Right atrium auricular region (tissue), 2 donors: ENCODE data around the gene DNM3. TPM values are rescaled to one million over a fixed set of nuclear protein-coding genes. Genes with fewer than 3 reads are reported as not detected.

ENCODE experiments used
- DNase-seq: peaks from one replicate; pipeline ENCODE4 v3.0.0-alpha.2; 2019; ENCODE audit warnings: low spot score
- H3K27ac ChIP-seq, 2 donors: fragments of 200-600 bp; sonication (generic); 1 replicate in 1 of 2; 2 replicates in 1 of 2; pipeline ENCODE4 v1.5.1; 2016 to 2019
- H3K27me3 ChIP-seq, 2 donors: fragments of 200-600 bp; sonication (generic); one replicate each; pipeline versions ENCODE4 v1.5.1 to v1.6.0; 2017 to 2019
- H3K36me3 ChIP-seq: fragments of 200-600 bp; sonication (generic); one replicate; pipeline ENCODE4 v1.5.1; 2016
- H3K4me1 ChIP-seq, 2 donors: fragments of 200-600 bp; sonication (generic); one replicate each; pipeline versions ENCODE4 v1.5.1 to v1.6.0; 2017 to 2019
- H3K4me3 ChIP-seq, 2 donors: fragments of 200-600 bp; sonication (generic); 1 replicate in 1 of 2; 2 replicates in 1 of 2; pipeline ENCODE4 v1.5.1; 2017 to 2019; ENCODE audit warnings: mild to moderate bottlenecking in 1 of 2, moderate library complexity in 1 of 2
- H3K9me3 ChIP-seq, 2 donors: fragments of 200-600 bp; sonication (generic); one replicate each; pipeline ENCODE4 v1.5.1; 2019
- total RNA-seq, 2 donors: library from RNA; depleted of rRNA; stranded (reverse); fragments of >200 nt; gene quantifications; one replicate each; pipeline ENCODE4 v1.1.0, GENCODE V29; 2016
- TF ChIP-seq, protein P1 (sequence below), 2 donors: fragments of 200-600 bp; sonication (generic); IDR thresholded peaks; one replicate each; pipeline ENCODE4 v1.5.1; 2019; ENCODE audit warnings: antibody characterized with exemption in 2 of 2

Gene DNM3
- total RNA-seq, 2 donors from 2014 or later: 1.0 to 1.6 TPM

DNA sequence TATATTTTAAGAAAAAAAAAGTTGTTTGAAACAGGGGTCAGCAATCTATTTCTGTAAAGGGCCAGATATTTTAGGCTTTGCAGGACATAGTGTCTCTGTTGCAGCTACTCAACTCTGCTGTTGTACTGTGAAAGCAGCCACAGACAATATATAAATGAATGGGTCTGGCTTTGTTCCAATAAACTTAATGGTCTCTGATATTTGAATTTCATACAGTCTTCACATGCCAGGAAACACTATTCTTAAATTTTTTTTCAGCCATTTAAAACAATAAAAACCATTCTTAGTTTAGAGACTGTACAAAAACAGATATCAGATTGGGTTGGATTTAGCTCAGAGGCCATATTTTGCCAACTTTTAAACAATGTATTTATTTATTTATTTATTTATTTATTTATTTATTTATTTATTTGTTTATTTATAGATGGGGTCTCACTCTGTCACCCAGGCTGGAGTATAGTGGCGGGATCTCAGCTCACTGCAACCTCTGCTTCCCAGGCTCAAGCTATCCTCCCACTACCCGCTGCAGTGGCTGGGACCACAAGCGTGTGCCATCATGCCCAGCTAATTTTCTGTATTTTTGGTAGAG is 102.8 kb downstream of the DNM3 start:
- Histone ChIP-seq H3K27ac (no peak overlapping the region), H3K36me3 (no peaks in the 10 kb centered on the region), H3K4me3 (no peak overlapping the region), H3K27me3 (no peaks in the 10 kb centered on the region), H3K4me1 (no peaks in the 10 kb centered on the region), H3K9me3 (no peaks in the 10 kb centered on the region)
- TF ChIP-seq, protein P1, sequence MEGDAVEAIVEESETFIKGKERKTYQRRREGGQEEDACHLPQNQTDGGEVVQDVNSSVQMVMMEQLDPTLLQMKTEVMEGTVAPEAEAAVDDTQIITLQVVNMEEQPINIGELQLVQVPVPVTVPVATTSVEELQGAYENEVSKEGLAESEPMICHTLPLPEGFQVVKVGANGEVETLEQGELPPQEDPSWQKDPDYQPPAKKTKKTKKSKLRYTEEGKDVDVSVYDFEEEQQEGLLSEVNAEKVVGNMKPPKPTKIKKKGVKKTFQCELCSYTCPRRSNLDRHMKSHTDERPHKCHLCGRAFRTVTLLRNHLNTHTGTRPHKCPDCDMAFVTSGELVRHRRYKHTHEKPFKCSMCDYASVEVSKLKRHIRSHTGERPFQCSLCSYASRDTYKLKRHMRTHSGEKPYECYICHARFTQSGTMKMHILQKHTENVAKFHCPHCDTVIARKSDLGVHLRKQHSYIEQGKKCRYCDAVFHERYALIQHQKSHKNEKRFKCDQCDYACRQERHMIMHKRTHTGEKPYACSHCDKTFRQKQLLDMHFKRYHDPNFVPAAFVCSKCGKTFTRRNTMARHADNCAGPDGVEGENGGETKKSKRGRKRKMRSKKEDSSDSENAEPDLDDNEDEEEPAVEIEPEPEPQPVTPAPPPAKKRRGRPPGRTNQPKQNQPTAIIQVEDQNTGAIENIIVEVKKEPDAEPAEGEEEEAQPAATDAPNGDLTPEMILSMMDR (IDR thresholded peaks at IDR 0.05): no peak
- no peak for DNase-seq

DNA sequence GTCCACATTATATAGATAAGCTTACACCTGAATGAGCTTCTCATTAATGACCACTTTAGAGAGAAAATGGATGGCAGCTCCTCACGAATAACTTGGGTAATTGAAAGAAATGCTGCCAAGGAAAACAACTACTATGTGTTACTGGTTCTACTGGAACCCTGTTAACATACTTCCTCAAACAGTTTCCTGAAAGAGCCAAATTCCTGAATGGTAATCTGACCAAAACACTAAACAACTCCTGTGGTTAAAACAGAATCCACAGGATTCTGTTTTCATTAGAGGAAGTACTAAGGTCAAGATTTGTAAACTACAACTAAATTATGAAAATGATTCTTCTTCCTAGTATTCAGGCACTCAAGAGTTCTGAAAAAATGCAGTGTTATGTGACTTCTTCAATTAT is 107.2 kb downstream of the DNM3 start:
- no peaks in the 10 kb centered on the region for H3K9me3 ChIP-seq
- TF ChIP-seq, protein P1 (IDR thresholded peaks at IDR 0.05): no peak
- no peak overlapping the region for H3K4me3 ChIP-seq
- DNase-seq: no peak
- H3K4me1 ChIP-seq: no peaks in the 10 kb centered on the region
- H3K27ac ChIP-seq: no peak overlapping the region
- no peaks in the 10 kb centered on the region for H3K27me3 ChIP-seq
- no peaks in the 10 kb centered on the region for H3K36me3 ChIP-seq

DNA sequence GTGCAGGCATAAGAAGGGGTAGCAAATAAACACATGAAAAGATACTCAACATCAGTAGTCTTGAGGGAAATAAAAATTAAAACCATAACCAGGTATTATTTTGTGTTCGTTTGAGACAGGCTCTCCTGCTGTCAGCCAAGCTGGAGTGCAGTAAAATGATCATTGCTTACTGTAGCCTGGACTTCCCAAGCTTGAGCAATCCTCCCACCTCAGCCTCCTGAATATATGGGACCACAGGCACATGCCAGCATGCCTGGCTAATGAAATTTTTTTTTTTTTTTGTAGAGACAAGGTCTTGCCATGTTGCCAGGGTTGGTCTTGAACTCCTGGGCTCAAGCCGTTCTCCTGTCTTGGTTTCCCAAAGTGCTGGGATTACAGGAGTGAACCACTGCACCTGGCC is 108.0 kb downstream of the DNM3 start:
- Histone ChIP-seq H3K27ac (no peak overlapping the region), H3K4me3 (no peak overlapping the region), H3K9me3 (no peaks in the 10 kb centered on the region), H3K27me3 (no peaks in the 10 kb centered on the region), H3K36me3 (no peaks in the 10 kb centered on the region), H3K4me1 (no peaks in the 10 kb centered on the region)
- no peak for DNase-seq
- TF ChIP-seq, protein P1 (IDR thresholded peaks at IDR 0.05): no peak

DNA sequence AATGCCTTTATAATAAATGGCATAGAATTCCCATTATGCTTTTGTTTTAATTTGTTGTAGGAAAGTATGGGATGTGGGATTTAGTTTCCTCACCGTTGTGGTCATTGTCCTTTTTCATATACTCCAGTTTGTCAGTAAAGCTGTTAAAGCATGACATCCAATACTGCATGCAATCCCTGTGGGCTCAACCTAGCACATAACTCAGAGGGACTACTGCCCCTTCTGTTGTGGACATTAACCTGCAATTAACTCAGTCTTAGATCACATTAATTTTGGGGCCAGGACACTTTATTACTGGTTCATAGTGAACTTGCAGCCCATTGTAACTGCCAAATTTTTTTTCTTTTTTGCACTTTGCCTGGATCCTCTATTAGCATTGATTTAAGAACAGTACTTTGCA is 112.5 kb downstream of the DNM3 start:
- TF ChIP-seq, protein P1 (IDR thresholded peaks at IDR 0.05): no peak
- H3K9me3 ChIP-seq: no peaks in the 10 kb centered on the region
- no peak overlapping the region for H3K4me3 ChIP-seq
- no peaks in the 10 kb centered on the region for H3K36me3 ChIP-seq
- no peak for DNase-seq
- H3K27me3 ChIP-seq: no peaks in the 10 kb centered on the region
- H3K27ac ChIP-seq: no peak overlapping the region
- no peaks in the 10 kb centered on the region for H3K4me1 ChIP-seq

DNA sequence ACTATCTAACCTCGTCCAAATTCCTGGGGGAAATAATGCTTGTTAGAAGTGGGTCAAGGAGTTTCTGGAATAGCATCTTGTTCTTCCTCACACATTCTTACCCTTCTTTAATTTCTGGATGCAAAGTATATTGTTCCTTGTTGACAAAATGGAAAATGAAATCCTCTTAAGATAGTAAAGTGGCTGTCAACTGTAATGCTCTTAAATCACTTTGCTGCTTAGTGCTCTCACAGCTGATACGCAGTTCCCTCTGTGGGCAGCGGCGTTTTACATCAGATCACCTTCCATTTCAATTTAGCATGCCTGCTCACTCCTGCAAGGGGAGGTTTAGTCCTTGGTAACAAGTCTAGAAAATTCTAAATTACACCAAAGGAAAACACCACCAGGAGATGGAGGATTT is 113.1 kb downstream of the DNM3 start:
- H3K27ac ChIP-seq: no peak overlapping the region
- no peaks in the 10 kb centered on the region for H3K4me1 ChIP-seq
- no peaks in the 10 kb centered on the region for H3K9me3 ChIP-seq
- no peak overlapping the region for H3K4me3 ChIP-seq
- TF ChIP-seq, protein P1 (IDR thresholded peaks at IDR 0.05): no peak
- H3K36me3 ChIP-seq: no peaks in the 10 kb centered on the region
- DNase-seq: no peak
- H3K27me3 ChIP-seq: no peaks in the 10 kb centered on the region

DNA sequence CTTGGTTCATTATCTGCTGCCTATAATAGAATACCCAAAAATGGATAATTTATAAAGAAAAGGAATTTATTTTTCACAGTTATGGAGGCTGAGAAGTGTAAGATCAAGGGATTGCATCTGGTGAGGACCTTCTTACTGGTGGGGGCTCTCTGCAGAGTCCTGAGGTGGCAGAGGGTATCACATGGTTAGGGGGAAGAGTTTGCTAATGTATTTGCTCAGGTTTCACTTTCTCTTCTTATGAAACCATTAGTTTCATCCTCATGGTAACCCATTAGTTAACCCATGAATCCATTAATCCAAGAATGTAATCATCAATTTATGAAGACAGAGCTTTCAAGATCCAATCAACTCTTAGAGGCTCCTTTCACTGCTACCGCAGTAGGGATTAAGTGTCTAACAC is 120.6 kb downstream of the DNM3 start:
- H3K36me3 ChIP-seq: no peaks in the 10 kb centered on the region
- H3K9me3 ChIP-seq: no peaks in the 10 kb centered on the region
- no peaks in the 10 kb centered on the region for H3K4me1 ChIP-seq
- H3K4me3 ChIP-seq: no peak overlapping the region
- H3K27me3 ChIP-seq: no peaks in the 10 kb centered on the region
- no peak overlapping the region for H3K27ac ChIP-seq
- TF ChIP-seq, protein P1 (IDR thresholded peaks at IDR 0.05): no peak
- DNase-seq: no peak
